Right lobe of liver (tissue), 4 donors: Measurements from ENCODE around the gene MTF1.

Experiments
- POLR2A ChIP-seq: fragments of 450-650 bp; IDR thresholded peaks from one replicate; pipeline ENCODE4 v1.6.1; 2017; ENCODE audit warnings: antibody characterized with exemption, mild to moderate bottlenecking
- TF ChIP-seq, protein P1 (sequence below), 4 donors: fragments of 200-600 bp in 3 of 4; fragments of 450-650 bp in 1 of 4; IDR thresholded peaks; one replicate each; pipeline versions ENCODE4 v1.5.1 to v1.8.0; 2016 to 2022; ENCODE audit warnings: antibody characterized with exemption in 4 of 4, mild to moderate bottlenecking in 2 of 4
- donor health status: DM: no; HTN: no; CAD: no.
- donor health status: DM: no; HTN: no; CAD: no.
- donor health status: DM: no; HTN: yes; CAD: no.

DNA sequence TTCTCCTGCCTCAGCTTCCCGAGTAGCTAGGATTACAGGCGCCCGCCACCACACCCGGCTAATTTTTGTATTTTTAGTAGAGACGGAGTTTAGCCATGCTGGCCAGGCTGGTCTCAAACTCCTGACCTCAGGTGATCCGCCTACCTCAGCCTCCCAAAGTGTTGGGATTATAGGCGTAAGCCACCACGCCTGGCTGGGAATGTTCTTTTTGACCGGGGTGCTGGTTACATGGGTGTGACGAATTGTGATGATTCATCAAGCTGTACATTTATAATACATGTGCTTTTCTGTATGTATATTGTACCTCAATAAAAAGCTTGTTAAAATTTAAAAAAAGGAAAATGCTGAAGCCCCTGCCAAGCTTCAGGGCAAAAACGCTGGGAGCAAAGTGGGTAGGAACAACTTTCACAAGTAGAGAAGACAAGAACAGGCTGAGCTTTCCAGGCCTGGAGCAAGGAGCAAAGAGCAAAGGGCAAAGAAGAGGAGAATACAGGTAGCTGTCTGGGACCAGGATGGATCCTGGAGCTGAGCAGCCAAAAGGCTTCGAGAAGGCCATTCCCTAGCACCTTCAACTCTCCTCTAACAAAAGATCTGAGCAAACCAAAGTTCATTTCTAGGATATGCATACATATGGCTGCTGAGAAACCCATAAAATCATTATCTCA lies 30.9 kb downstream of the MTF1 start:
- TF ChIP-seq, protein P1, sequence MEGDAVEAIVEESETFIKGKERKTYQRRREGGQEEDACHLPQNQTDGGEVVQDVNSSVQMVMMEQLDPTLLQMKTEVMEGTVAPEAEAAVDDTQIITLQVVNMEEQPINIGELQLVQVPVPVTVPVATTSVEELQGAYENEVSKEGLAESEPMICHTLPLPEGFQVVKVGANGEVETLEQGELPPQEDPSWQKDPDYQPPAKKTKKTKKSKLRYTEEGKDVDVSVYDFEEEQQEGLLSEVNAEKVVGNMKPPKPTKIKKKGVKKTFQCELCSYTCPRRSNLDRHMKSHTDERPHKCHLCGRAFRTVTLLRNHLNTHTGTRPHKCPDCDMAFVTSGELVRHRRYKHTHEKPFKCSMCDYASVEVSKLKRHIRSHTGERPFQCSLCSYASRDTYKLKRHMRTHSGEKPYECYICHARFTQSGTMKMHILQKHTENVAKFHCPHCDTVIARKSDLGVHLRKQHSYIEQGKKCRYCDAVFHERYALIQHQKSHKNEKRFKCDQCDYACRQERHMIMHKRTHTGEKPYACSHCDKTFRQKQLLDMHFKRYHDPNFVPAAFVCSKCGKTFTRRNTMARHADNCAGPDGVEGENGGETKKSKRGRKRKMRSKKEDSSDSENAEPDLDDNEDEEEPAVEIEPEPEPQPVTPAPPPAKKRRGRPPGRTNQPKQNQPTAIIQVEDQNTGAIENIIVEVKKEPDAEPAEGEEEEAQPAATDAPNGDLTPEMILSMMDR (IDR thresholded peaks at IDR 0.05) = no peak
- no peak for TF ChIP-seq POLR2A
